Left cardiac atrium (tissue), 4 donors: ENCODE measurements around the gene RSBN1. TPM values are rescaled to one million over a fixed set of nuclear protein-coding genes. Genes with fewer than 3 reads are reported as not detected.
"Not testable (repeated sequence)": the region's sequence is repeated elsewhere in the genome, so short reads cannot be mapped to it uniquely, and the experiment has no call there.

Source experiments
- ATAC-seq, 2 donors: fragments of 200-7000 bp; cut with Tn5 transposase; one replicate each; pipeline ENCODE4 v1.9.1; 2020; ENCODE audit warnings: mild to moderate bottlenecking in 2 of 2, moderate library complexity in 2 of 2
- DNase-seq: peaks from one replicate; pipeline ENCODE4 v3.0.0-alpha.2; 2020
- intact Hi-C, 2 donors: fragments of 100-400 bp; cut with DNase I; formaldehyde crosslinking; loops; one replicate each; pipeline versions ENCODE4 v1.14.1 to v1.15.1; 2022 to 2023
- long read RNA-seq: library from polyadenylated mRNA; unstranded; transcript quantifications from one replicate; pipeline ENCODE4 v2.0.0, GENCODE V29; 2021
- total RNA-seq, 2 donors: library from RNA; stranded (reverse); fragmentation: NEBNext Ultra II Directional; extraction: Animal tissue kit (Norgen Biotek cat#: 25700); gene quantifications; one replicate each; pipeline ENCODE4 v1.2.1, GENCODE V29; 2021
- donor health status: DM: no; HTN: yes; CAD: no.
- donor health status: DM: no; HTN: yes; CAD: no; lungs with severe emphysema.
- donor health status: DM: yes; HTN: yes; CAD: no.
- donor health status: Dilated cardiomyopathy.

The RSBN1 gene
- 10 to 100 TPM in 1 of 2 donors, 1 to 10 TPM in 1; 8.1 to 12.8 TPM for total RNA-seq
- long read RNA-seq, full-length matches to known transcripts: 2 of 3 reads
- long read RNA-seq, partial matches to known transcripts: 1 of 3 reads
- long read RNA-seq, other reads (novel, unspliced or antisense): 0 of 3 reads

DNA sequence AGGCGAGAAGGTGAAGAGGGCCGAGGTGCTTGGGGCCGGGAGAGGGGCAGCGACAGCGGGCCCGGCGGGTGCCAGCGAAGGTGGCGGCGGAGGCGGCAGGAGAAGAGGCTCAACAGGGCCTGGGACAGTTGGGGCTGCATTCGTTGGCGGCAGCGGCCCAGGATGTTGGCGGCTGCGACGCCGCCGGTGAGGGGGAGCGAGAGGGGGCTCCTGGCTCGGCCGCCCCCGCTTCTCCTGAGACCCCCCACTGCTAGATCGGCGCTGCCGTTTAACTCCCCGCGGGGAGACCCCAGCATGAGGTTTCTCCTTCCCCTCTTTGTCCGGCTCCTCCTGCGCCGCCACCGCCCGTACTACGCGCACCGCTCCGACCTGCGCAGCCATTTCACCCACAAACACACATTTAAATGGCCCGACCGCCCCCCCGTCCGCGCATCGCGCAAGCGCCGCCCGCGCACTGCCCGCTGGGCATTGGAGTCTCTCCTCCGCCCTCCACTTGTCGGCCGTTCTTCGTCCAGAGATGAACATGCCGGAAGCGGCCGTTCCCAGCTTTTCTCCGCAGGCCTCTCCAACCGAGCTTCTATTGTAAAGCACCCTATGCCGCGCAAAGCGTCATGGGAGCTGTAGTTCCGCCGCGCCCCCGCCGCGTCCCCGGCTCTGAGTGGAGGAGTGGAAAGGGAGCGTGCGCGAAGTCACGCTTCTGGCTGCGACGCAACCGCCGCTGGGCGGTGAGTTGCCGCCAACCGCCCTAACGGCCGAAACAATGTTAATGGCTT, at the start of gene RSBN1:
TSS of gene RSBN1 (minus strand) at position 589 of the 773 bp plus-strand sequence. CDS start at position 525, 64 bp downstream.
- DNase-seq (peak; percentile 99), ATAC-seq (peak; percentile 98 to 99)
- intact Hi-C loops: loop anchor here in 1 of 2 donors (1.0 kb wide), 1 partner anchor 53 kb away; the partner anchor contains the start of gene PHTF1

DNA sequence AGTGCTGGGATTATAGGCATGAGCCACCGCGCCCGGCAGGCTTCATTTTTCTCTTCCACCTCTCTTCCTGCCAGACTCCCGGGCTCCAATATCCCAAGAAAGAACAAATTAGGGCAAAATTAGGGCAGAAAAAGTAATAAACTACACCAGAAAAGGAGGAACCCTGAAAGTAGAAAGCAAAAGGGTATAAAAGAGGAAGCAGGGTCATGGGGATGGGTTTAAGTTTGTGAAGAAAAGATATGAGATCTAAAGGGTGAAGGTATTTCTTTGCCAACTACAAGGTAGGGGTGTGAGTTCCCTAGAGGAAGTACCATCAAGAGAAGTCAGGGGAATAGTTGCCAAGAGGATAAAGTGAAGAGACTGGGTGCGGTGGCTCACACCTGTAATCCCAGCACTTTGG, 49.4 kb upstream of the RSBN1 start:
- intact Hi-C loops: no loop called here
- DNase-seq: no peak
- no peak for ATAC-seq

DNA sequence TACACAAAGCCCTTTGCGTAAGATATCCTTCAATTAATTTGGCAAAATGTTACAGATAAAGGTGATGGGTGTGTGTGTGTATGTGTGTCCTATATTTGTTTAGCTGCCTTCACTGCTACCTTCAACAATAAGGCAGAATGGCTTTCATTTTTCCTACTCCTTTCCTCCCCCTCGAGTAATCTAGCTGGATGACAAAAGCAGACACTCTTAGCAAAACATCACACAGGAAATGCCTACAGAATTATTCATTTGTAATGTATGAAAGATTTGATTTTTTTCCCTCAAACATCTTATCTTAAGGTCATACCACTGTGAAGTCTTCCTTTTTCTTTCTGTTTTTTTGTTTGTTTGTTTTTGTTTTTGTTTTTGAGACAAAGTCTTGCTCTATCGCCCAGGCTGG, 48.6 kb upstream of the RSBN1 start:
- DNase-seq (no peak), ATAC-seq (no peak)
- intact Hi-C loops: no loop called here

DNA sequence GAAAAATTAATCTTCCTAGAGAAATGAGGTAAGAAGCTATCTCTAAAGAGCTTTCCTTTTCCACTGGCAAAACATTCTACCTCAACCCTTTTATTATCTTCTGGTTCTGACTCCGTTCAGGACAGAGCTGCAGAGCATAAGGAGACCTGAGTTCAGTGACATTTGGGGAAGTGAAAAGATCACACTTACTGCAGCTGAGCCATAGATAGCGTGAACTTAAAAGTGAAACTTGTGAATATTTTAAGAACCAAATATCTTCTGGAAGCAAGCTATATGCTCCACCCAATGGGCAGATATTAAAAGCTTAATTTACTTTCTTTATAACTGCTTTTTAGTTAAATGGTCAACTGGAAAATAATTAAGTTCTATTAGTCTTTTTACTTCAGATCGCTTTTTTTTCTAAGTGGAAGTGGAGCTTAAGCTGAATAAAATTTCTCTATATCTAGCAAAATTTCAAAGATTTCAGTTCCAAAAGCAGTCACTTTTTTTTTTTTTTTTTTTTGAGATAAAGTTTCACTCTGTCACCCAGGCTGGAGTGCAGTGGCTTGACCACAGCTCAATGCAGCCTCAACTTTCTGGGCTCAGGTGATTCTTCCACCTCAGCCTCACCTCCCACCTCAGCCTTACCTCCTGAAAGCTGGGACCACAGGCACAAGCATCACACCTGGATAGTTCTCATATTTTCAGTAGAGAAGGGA, 47.4 kb upstream of the RSBN1 start:
- DNase-seq (no peak), ATAC-seq (peak in 1 of 2 donors; percentile 52)
- intact Hi-C loops: no loop called here

DNA sequence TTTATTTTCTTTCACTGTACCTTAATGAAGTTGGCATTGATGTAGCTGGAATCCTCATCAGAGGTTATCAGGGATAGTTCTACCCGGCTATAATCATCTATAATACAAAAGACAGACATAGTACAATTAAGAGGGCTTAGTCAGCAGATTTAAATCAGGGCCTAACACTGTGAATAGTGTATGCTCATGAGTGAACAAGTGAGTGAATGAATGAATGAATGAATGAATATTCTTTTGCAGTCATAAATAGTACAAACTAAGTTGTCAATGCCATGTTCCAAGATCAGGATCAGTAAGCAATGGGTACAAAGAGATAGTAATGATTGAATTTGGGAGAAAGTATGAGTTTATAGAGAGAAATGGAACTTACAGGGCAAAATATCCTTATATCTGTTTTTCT, 46.7 kb upstream of the RSBN1 start:
- no peak for ATAC-seq
- intact Hi-C loops: no loop called here
- no peak for DNase-seq

DNA sequence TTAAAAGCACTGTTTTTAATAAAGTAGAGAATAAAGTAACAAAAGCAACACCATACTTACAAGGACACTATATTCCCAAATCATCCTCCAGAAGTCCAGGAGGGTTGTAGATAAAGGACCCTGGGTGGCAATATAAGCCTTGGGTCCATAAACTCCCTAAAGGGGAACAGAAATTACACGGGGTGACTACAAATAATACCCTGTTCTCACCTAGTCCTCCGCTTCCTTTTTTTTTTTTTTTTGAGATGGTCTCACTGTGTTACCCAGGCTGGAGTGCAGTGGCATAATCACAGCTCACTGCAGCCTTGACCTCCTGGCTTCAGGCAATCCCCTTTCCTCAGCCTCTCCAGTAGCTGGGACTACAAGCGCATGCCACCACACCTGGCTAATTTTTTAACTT, 46.1 kb upstream of the RSBN1 start:
- intact Hi-C loops: no loop called here
- no peak for DNase-seq
- no peak for ATAC-seq

DNA sequence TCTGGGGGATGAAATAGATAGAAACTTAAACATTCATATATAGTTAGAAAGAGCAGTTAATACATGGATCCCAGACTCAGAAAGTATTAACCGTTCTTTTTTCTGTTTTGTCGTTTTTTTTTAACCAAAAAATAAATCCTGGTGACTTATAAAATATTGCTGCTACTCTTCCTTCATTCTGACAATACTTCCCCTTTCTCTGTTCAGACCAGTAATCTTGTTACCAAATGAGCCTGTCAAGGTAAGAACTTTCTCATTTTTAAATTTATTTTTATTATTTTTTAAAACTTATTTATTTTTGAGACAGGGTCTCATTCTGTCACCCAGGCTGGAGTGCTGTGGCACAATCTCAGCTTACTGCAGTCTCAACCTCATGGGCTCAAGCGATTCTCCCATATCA, 45.5 kb upstream of the RSBN1 start:
- ATAC-seq (no peak), DNase-seq (no peak)
- intact Hi-C loops: no loop called here

DNA sequence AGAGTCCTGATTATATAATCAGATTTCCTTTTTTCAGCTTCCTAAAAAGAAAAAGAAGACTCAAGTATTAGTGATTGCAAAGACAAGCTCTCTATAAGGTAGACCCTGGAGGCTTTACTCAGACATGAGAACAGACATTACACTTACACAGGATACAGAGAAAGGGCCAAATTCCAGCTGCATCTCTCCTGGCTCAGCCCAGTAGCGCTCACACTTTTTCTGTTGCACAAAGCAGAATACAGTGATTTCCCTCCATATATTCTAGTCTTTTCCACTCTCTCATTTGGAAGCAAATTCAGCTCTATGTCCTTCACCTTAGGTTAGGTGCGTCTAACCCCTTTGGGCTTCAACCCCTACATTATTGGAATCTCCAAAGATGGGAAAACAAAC, 44.1 kb upstream of the RSBN1 start:
- ATAC-seq: no peak
- no peak for DNase-seq
- intact Hi-C loops: no loop called here

DNA sequence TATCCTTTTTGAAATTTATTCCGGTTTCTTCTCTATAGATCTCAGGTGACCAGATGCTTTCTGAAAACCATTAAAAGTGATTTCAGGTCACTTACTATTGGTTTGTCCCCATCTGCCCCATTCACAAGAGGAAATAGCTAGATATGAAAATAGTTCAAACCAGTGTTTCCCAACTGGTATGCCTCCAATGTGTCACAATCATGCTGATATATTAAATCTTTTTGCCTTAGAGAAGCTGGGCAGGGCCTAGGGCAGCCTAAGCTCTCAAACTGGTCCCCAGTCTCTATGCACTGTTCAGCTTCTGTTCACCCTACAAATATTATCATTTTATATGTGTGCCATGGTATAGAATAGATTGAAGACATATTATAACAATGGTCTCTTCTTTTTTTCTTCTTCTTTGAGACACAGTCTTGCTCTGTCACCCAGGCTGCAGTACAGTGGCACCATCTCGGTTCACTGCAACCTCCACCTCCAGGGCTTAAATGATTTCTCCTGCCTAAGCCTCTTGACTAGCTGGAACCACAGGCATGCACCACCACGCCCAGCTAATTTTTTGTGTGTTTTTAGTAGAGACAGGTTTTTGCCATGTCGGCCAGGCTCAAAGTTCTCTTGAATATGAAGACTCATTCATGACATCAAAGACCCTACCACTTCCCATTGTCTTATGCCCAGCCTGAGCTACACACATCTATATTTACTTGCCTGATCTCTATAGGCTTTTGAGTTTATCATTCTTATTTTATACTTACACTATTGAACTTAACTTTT, 43.5 kb upstream of the RSBN1 start:
- ATAC-seq (no peak), DNase-seq (no peak)
- intact Hi-C loops: no loop called here

DNA sequence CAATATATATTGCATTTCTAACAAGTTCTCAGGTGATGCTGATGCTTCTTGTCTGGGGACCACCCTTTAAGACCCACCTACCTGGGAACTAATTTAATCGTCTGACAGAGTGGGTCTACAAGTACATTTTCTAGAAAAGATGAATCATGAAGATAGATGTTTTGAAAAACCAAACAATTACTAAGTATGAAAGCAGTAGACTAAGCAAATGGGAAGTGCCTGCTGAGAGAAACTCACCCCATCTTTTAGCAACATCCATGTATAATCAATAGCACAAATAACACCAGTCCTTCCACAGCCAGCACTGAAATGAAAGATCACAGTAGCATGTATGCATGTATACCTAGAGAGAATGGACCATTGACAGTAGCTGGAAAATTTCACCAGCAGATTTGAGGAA, 42.0 kb upstream of the RSBN1 start:
- ATAC-seq: no peak
- no peak for DNase-seq
- intact Hi-C loops: no loop called here

DNA sequence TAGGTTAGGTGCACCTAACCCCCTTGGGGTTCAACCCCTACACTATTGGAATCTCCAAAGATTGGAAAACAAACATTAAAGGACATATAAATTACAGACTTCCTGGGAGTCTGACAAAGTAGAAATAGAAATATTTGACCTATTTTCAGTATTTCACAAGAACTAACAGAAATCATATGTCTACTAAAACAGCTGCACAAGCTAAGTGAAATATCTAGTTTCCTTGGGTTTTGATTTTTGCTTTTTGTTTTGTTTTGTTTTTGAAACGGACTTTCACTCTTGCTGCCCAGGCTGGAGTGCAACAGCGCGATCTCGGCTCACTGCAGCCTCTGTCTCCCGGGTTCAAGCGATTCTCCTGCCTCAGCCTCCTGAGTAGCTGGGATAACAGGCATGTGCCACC, 40.4 kb upstream of the RSBN1 start:
- intact Hi-C loops, ATAC-seq, DNase-seq: not testable (repeated sequence)

DNA sequence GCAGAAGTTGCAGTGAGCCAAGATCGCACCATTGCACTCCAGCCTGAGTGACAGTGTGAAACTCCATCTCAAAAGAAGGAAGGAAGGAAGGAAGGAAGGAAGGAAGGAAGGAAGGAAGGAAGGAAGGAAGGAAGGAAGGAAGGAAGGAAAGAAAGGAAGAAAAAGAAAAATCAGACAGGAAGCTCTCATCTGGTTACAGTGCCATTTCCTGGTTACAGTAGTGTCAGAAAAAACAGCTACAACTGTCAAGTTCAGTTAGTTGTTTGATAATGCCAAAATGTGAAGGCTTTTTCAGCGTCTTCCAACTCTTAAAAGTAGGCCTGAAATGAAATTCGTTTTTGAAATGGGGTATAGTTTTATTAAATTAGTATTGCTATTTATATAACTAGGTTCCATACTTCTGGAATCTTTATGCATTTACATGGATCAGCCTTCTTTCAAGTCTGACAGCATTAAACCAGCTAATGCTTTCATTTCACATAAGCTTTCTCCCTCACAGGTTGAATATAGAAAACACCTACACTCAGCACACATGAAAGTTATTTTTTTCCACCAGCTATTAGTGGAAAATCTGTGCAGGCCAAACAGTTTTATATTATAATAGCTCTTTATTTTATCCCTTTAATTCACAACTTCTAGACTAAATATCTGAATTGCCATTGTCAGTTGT, 38.0 kb upstream of the RSBN1 start:
- no peak for DNase-seq
- no peak for ATAC-seq
- intact Hi-C loops: no loop called here

DNA sequence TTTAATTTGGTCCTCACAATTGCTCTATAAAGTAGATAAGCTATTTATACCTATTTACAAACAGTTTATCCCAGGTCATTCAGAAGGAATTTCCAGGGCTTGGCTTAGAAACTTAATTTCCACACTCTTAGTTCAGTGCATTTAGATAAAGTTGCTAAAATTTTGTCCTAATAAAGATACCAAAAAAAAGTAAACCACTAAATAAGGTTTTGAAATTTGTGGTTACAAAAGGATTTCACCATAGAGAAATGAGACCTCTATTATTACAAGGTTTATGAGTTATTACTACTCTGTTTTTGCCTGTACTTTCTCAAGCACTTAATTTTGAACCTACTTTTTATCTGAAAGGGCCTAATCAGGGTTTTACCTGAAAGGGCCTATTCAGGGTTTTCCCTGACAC, 36.8 kb upstream of the RSBN1 start:
- intact Hi-C loops: no loop called here
- no peak for ATAC-seq
- no peak for DNase-seq

DNA sequence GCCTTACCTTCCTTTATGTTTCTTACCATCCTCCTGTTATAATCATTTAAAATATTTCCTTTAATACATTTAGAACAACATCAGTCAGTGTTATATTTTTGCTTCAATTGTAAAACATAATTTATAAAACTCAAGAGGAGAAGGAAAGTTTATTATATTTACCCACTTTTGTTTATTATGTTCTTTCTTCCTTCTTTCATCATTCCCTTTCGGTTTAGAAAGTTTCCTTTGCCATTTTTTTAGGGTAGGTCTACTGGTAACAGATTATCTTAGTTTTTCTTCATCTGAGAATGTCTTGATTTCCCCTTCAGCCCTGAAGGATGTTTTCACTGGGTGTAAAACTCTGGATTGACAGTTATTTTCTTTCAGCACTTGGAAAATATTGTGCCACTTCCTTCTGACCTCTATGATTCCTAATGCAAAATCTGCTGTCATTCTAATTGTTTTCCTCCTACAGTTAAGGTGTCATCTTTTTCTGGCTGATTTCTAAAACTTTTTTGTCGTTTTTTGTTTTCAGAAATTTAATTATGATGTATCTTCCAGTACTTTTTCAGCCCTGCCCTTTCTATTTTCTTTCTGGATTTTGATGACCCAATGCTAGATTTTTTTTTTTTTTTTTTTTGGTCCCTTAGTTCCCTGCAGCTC, 34.2 kb upstream of the RSBN1 start:
- DNase-seq (no peak), ATAC-seq (no peak)
- intact Hi-C loops: no loop called here

DNA sequence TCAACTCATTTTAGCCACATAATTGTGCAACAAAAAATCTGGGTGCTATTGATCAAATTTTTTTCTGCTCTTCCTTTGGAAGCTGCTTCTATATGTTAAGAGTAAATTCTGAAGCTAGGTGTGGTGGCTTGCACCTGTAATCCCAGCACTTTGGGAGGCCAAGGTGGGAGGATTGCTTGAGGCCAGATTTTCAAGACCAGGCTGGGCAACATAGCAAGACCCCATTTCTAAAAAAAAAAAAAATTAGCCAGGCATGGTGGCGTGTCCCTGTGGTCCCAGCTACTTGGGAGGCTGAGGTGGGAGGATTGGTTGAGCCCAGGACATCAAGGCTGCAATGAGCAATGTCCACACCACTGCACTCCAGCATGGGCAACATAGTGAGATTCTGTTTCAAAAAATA, 24.3 kb upstream of the RSBN1 start:
- DNase-seq: no peak
- intact Hi-C loops: loop anchor here in 1 of 2 donors (5.0 to 10.0 kb wide), 3 partner anchors 76 to 446 kb away; no protein-coding TSS in a partner anchor
- no peak for ATAC-seq

DNA sequence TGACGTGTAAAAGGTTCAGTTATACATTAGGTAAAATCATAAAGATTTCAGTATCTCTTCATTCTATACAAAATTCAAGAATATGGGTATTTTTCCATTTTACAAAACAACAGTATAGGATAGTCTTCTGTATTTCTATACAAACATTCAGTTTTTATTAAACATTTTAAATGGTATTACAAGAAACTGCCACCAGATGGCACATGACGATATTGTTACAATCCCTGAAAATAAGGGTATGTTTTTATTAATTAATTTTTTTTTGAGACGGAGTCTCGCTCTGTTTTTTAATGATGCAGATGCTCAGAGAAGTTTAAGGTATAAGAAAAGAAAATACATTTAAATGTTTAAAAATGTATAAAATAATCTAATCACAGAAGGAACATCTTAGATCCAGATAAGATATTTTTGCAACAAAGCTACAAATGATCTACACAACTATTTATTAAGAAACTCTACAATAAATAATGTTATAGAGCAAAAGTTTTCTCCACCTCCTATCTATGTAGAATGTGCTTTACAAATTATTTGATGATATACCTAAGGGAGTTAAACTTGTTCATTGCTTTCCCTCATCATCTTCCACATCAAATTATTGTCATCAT, 23.5 kb upstream of the RSBN1 start:
- ATAC-seq (no peak), DNase-seq (no peak)
- intact Hi-C loops: loop anchor here in 1 of 2 donors (5.0 to 10.0 kb wide), 3 partner anchors 77 to 447 kb away; no protein-coding TSS in a partner anchor

DNA sequence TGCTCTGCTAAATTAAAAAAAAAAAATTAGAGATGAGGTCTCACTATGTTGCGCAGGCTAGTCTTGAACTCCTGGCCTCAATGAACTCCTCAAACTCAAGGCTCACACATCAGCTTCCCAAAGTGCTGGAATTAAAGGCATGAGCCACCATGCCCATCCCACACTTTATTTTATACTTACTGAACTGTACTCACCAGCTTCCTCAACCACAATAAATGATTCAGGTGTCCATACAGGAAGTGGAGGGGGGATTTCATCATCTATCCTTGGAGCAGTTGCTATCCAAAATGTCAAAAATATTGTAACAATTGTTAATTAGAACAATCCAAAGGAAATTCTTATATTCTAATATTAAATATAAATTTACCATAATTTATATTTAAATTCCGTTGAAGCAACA, 22.4 kb upstream of the RSBN1 start:
- DNase-seq: no peak
- intact Hi-C loops: loop anchor here in 1 of 2 donors (5.0 to 10.0 kb wide), 3 partner anchors 78 to 448 kb away; no protein-coding TSS in a partner anchor

DNA sequence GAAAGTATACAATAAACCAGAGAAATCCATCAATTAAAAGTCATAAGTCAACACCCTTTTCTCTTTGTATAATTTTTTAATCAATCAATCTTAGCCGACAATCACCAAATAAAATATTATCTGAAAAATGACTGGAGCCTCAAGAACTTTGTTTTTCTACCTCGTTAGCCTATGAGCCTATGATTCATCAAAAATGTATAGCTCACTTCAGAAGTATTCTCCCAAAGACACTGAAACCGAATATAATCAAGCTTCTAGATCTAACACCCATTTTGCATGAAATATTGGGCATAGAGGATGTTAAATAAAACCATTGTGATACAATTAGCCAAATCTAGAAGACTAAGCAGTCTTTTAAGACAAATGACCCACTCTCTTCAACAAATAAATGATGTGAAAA, 17.8 kb upstream of the RSBN1 start:
- ATAC-seq: no peak
- intact Hi-C loops: loop anchor here in 1 of 2 donors (10.0 kb wide), 1 partner anchor 135 kb away; no protein-coding TSS in a partner anchor
- DNase-seq: no peak

More for the DNA sequence above, 22.4 kb upstream of the RSBN1 start:
- ATAC-seq: no peak
